ENCODE results near the gene ACSS1.

ACSS1 gene

DNA sequence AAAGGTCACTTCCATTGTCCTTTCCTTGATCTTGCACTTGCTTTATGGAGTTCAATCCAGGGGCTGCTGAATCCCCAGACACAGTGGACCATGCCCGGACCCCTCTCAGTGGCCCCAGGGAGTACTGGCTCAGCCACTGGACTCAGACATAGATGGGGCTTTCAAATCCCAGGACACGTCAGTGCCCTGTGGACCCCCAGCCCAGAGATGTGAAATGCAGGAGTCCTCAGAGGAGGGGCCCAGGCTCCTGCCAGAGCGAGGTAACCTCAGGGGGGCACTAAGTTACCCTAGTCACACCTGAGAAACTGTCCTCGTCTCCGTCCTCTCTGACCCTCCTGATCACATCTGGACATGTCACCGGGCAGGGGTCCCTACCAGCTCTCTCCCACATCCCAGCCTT is 46.7 kb downstream of the ACSS1 start:
- TF ChIP-seq BACH2 (CRISPR knock-in tag; IDR thresholded peaks at IDR 0.05; ENCODE audit: borderline replicate concordance) (no peak), ISL1 (CRISPR knock-in tag; IDR thresholded peaks at IDR 0.05) (no peak), ZFP3 (CRISPR knock-in tag; IDR thresholded peaks at IDR 0.05) (no peak), TCF4 (CRISPR knock-in tag; IDR thresholded peaks at IDR 0.05; ENCODE audit: borderline replicate concordance) (no peak), SNAI2 (CRISPR knock-in tag; IDR thresholded peaks at IDR 0.05) (no peak), ZNF565 (CRISPR knock-in tag; conservative IDR thresholded peaks at IDR 0.05; ENCODE audit: low read depth) (no peak), ESRRG (CRISPR knock-in tag; IDR thresholded peaks at IDR 0.05) (no peak), RARB (CRISPR knock-in tag; IDR thresholded peaks at IDR 0.05) (no peak), PPARA (CRISPR knock-in tag; IDR thresholded peaks at IDR 0.05; ENCODE audit: borderline replicate concordance) (no peak), ARNTL (CRISPR knock-in tag; IDR thresholded peaks at IDR 0.05; ENCODE audit: borderline replicate concordance, low read depth) (no peak), TOX (CRISPR knock-in tag; IDR thresholded peaks at IDR 0.05; ENCODE audit: borderline replicate concordance) (no peak), OSR1 (CRISPR knock-in tag; IDR thresholded peaks at IDR 0.05) (no peak), ZFP30 (CRISPR knock-in tag; IDR thresholded peaks at IDR 0.05) (no peak), ZC3H10 (CRISPR knock-in tag; IDR thresholded peaks at IDR 0.05) (no peak), ZNF70 (CRISPR knock-in tag; IDR thresholded peaks at IDR 0.05) (no peak)
- TF ChIP-seq, protein P1, sequence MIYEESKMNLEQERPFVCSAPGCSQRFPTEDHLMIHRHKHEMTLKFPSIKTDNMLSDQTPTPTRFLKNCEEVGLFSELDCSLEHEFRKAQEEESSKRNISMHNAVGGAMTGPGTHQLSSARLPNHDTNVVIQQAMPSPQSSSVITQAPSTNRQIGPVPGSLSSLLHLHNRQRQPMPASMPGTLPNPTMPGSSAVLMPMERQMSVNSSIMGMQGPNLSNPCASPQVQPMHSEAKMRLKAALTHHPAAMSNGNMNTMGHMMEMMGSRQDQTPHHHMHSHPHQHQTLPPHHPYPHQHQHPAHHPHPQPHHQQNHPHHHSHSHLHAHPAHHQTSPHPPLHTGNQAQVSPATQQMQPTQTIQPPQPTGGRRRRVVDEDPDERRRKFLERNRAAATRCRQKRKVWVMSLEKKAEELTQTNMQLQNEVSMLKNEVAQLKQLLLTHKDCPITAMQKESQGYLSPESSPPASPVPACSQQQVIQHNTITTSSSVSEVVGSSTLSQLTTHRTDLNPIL (CRISPR knock-in tag; IDR thresholded peaks at IDR 0.05; ENCODE audit: low read depth), result no peak
- TF ChIP-seq, protein P2, sequence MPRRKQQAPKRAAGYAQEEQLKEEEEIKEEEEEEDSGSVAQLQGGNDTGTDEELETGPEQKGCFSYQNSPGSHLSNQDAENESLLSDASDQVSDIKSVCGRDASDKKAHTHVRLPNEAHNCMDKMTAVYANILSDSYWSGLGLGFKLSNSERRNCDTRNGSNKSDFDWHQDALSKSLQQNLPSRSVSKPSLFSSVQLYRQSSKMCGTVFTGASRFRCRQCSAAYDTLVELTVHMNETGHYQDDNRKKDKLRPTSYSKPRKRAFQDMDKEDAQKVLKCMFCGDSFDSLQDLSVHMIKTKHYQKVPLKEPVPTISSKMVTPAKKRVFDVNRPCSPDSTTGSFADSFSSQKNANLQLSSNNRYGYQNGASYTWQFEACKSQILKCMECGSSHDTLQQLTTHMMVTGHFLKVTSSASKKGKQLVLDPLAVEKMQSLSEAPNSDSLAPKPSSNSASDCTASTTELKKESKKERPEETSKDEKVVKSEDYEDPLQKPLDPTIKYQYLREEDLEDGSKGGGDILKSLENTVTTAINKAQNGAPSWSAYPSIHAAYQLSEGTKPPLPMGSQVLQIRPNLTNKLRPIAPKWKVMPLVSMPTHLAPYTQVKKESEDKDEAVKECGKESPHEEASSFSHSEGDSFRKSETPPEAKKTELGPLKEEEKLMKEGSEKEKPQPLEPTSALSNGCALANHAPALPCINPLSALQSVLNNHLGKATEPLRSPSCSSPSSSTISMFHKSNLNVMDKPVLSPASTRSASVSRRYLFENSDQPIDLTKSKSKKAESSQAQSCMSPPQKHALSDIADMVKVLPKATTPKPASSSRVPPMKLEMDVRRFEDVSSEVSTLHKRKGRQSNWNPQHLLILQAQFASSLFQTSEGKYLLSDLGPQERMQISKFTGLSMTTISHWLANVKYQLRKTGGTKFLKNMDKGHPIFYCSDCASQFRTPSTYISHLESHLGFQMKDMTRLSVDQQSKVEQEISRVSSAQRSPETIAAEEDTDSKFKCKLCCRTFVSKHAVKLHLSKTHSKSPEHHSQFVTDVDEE (CRISPR knock-in tag; IDR thresholded peaks at IDR 0.05), result no peak
- TF ChIP-seq, protein P3, sequence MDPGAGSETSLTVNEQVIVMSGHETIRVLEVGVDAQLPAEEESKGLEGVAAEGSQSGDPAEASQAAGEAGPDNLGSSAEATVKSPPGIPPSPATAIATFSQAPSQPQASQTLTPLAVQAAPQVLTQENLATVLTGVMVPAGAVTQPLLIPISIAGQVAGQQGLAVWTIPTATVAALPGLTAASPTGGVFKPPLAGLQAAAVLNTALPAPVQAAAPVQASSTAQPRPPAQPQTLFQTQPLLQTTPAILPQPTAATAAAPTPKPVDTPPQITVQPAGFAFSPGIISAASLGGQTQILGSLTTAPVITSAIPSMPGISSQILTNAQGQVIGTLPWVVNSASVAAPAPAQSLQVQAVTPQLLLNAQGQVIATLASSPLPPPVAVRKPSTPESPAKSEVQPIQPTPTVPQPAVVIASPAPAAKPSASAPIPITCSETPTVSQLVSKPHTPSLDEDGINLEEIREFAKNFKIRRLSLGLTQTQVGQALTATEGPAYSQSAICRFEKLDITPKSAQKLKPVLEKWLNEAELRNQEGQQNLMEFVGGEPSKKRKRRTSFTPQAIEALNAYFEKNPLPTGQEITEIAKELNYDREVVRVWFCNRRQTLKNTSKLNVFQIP (CRISPR knock-in tag; IDR thresholded peaks at IDR 0.05; ENCODE audit: borderline replicate concordance, low read depth), result no peak
- TF ChIP-seq, protein P4, sequence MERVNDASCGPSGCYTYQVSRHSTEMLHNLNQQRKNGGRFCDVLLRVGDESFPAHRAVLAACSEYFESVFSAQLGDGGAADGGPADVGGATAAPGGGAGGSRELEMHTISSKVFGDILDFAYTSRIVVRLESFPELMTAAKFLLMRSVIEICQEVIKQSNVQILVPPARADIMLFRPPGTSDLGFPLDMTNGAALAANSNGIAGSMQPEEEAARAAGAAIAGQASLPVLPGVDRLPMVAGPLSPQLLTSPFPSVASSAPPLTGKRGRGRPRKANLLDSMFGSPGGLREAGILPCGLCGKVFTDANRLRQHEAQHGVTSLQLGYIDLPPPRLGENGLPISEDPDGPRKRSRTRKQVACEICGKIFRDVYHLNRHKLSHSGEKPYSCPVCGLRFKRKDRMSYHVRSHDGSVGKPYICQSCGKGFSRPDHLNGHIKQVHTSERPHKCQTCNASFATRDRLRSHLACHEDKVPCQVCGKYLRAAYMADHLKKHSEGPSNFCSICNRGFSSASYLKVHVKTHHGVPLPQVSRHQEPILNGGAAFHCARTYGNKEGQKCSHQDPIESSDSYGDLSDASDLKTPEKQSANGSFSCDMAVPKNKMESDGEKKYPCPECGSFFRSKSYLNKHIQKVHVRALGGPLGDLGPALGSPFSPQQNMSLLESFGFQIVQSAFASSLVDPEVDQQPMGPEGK (CRISPR knock-in tag; IDR thresholded peaks at IDR 0.05; ENCODE audit: borderline replicate concordance), result no peak
- TF ChIP-seq, protein P5, sequence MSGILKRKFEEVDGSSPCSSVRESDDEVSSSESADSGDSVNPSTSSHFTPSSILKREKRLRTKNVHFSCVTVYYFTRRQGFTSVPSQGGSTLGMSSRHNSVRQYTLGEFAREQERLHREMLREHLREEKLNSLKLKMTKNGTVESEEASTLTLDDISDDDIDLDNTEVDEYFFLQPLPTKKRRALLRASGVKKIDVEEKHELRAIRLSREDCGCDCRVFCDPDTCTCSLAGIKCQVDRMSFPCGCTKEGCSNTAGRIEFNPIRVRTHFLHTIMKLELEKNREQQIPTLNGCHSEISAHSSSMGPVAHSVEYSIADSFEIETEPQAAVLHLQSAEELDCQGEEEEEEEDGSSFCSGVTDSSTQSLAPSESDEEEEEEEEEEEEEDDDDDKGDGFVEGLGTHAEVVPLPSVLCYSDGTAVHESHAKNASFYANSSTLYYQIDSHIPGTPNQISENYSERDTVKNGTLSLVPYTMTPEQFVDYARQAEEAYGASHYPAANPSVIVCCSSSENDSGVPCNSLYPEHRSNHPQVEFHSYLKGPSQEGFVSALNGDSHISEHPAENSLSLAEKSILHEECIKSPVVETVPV (CRISPR knock-in tag; IDR thresholded peaks at IDR 0.05), result no peak

DNA sequence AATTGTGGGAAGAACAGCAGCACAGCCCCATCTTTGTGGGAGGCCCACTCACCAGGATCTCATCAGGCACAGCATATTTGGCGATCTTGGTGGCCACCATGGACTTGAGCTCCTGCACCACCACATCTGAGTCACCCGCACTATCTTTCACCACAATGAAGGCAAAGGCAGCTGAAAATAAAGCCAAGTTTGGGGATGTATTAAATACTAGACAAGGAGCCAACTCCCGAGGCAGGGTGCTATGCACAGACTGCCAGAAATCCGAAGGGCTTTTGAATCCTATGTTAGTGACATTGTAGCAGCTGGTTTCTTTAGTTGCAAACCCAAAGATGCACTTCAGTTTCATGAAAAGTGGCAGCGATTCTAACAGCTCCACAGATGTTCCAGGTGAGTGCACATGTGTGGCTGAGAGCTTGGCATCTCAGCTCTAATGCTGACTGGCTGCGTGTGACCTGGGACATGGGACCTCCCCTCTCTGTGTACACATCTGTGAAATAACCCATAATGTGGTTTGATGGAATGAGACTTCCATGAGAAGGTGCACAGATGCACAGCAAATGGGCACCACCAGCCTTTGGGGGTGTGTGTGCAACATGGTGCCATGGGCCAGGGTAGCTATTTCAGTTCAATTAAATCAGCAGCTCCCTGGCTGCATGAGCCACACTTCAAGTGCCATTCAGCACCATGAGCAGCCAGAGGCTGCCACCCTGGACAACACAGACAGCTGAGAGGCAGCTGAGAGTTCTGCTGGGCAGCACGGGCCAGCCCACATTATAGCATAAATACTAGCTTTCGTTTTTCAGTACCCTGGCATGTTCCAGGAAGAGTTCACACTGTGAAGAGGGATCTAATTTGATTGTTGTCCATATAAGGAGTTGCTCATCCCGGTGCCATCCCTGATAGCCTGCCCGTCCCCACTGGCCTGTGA is 48.5 kb downstream of the ACSS1 start:
- no peak for ATAC-seq
- no peak for TF ChIP-seq SNAI2 (CRISPR knock-in tag; IDR thresholded peaks at IDR 0.05)
- TF ChIP-seq, protein P2 (CRISPR knock-in tag; IDR thresholded peaks at IDR 0.05), result no peak
- TF ChIP-seq, protein P3 (CRISPR knock-in tag; IDR thresholded peaks at IDR 0.05; ENCODE audit: borderline replicate concordance, low read depth), result no peak
- TF ChIP-seq BACH2 (CRISPR knock-in tag; IDR thresholded peaks at IDR 0.05; ENCODE audit: borderline replicate concordance), result no peak
- TF ChIP-seq, protein P5 (CRISPR knock-in tag; IDR thresholded peaks at IDR 0.05), result no peak
- TF ChIP-seq, protein P1 (CRISPR knock-in tag; IDR thresholded peaks at IDR 0.05; ENCODE audit: low read depth), result no peak
- no peak for TF ChIP-seq ARNTL (CRISPR knock-in tag; IDR thresholded peaks at IDR 0.05; ENCODE audit: borderline replicate concordance, low read depth)

More for the DNA sequence above, 46.7 kb downstream of the ACSS1 start:
- ATAC-seq, result no peak

All from SK-N-SH treated with all-trans-retinoic acid at 6 μM for 48 hours (cell line).